Measurements from ENCODE around the gene MRPL54. TPM values are rescaled to one million over a fixed set of nuclear protein-coding genes. Genes with fewer than 3 reads are reported as not detected.

Gene MRPL54
- total RNA-seq, 1 donor from 2014 or later, result 41.7 TPM

DNA sequence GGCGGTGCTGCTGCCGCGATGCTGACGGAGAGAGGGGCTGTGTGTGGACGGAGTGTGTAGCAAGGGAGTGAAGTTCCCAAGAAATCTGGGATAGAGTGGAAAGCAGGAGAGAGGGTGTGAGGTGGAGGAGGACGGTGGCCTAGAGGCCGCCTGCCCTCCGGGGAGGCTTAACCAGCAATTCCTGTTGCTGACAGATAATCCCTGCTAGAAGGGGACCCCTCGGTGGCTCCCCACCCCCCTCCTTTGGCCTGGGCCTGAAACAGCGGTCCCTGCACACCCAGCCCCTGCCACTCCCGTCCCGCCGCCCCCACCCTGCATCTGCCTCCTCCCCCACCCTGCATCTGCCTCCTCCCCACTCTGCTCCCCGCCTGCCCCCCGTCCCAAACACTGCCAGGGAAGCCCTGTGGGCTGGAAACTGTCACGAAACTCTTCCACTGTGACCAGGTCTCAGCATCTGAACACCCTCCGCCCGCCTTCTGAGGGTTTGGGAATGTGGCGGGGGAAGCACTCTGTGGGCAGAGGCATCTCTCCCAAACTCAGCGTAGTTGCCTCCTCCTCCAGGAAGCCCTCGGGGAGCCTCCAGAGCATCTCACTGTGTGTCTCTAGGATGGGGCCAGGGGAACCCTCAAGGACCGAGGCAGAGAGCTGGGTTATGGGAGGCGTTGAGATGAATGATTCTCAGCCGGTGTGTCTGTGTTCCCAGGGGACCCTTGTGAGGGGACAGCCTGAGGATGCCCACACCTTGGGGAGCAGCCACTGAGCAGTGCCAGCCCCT is 40.8 kb downstream of the MRPL54 start:
- Mint-ChIP-seq H3K27me3 (ENCODE audit: low read depth) (peaks cover 47% of the 10 kb centered on the region), H3K9me3 (no peaks in the 10 kb centered on the region), H3K4me1 (no peaks in the 10 kb centered on the region), H3K27ac (ENCODE audit: unreplicated experiment) (no peak overlapping the region), H3K4me3 (no peak overlapping the region), H3K36me3 (ENCODE audit: low read depth) (no peaks in the 10 kb centered on the region)
- DNase-seq (ENCODE audit: low read depth, low spot score), result no peak
- TF ChIP-seq, protein P1, sequence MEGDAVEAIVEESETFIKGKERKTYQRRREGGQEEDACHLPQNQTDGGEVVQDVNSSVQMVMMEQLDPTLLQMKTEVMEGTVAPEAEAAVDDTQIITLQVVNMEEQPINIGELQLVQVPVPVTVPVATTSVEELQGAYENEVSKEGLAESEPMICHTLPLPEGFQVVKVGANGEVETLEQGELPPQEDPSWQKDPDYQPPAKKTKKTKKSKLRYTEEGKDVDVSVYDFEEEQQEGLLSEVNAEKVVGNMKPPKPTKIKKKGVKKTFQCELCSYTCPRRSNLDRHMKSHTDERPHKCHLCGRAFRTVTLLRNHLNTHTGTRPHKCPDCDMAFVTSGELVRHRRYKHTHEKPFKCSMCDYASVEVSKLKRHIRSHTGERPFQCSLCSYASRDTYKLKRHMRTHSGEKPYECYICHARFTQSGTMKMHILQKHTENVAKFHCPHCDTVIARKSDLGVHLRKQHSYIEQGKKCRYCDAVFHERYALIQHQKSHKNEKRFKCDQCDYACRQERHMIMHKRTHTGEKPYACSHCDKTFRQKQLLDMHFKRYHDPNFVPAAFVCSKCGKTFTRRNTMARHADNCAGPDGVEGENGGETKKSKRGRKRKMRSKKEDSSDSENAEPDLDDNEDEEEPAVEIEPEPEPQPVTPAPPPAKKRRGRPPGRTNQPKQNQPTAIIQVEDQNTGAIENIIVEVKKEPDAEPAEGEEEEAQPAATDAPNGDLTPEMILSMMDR (conservative IDR thresholded peaks at IDR 0.05), result no peak

DNA sequence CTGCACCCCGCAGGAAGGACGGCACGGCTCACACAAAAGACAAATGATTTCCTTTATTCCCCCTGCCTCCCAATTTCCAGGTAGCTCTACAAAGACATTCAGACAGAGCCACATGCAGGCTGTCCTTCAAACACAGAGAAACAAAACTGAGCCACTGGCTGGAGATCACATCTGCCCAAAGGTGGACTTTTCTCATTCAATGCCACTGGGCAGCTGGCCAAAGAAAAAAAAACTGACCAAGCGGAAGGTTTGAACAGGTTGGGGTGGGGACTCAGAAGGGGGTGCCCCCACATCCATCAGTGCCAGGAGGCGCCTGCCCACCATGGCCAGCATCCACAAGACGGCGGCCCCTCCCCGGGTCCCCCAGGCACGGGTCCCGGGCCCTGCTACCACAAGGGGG is 41.5 kb downstream of the MRPL54 start:
- H3K36me3 Mint-ChIP-seq (ENCODE audit: low read depth), result no peaks in the 10 kb centered on the region
- no peak overlapping the region for H3K4me3 Mint-ChIP-seq
- no peaks in the 10 kb centered on the region for H3K9me3 Mint-ChIP-seq
- no peak for DNase-seq (ENCODE audit: low read depth, low spot score)
- no peak overlapping the region for H3K27ac Mint-ChIP-seq (ENCODE audit: unreplicated experiment)
- TF ChIP-seq, protein P1 (conservative IDR thresholded peaks at IDR 0.05), result no peak
- H3K27me3 Mint-ChIP-seq (ENCODE audit: low read depth), result peaks cover 45% of the 10 kb centered on the region
- H3K4me1 Mint-ChIP-seq, result no peaks in the 10 kb centered on the region

DNA sequence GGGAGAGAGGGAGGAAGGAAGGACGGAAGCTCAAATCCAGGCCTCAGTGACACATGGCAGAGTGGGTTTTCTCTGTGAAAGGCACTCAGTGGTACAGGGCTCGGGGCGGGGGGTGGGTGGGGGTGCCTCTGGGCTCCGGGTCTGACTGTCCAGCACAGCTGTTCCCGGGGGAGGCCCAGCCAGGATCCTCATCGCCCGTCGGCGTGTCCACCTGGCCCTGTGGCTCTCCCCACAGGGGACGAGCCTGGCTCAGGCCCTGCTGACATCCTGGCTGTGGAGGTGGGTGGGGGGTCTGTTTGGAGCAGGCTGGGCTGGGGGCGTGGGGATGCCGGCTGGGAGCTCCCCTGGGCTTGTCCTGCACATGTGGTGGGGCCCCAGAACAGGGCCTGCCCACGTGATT is 41.9 kb downstream of the MRPL54 start:
- TF ChIP-seq, protein P1 (conservative IDR thresholded peaks at IDR 0.05), result no peak
- Mint-ChIP-seq H3K27ac (ENCODE audit: unreplicated experiment) (no peak overlapping the region), H3K27me3 (ENCODE audit: low read depth) (peaks cover 41% of the 10 kb centered on the region), H3K36me3 (ENCODE audit: low read depth) (no peaks in the 10 kb centered on the region), H3K4me3 (no peak overlapping the region), H3K4me1 (no peaks in the 10 kb centered on the region), H3K9me3 (no peaks in the 10 kb centered on the region)
- no peak for DNase-seq (ENCODE audit: low read depth, low spot score)

DNA sequence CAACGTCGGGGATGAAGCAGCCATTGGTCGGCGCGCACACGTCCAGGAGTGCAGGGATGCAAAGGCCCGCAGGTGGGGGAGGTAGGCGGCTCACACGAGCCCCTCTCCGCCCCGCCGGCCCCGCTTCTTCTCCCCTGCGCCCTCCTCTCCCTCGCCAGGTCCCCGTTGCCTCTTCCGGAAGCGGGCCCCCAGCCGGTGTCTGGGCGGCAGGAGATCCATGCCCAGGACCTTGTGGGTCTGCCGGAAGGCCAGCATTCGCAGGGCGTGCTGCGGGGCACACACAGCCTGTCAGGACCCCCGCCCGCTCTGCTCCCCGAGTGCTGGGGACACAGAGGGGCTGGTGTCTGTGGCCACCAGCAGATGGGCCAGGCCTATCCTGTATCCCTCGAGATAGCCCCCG is 43.4 kb downstream of the MRPL54 start:
- Mint-ChIP-seq H3K36me3 (ENCODE audit: low read depth) (no peaks in the 10 kb centered on the region), H3K27ac (ENCODE audit: unreplicated experiment) (no peak overlapping the region), H3K4me1 (no peaks in the 10 kb centered on the region), H3K4me3 (no peak overlapping the region), H3K9me3 (no peaks in the 10 kb centered on the region), H3K27me3 (ENCODE audit: low read depth) (peaks cover 27% of the 10 kb centered on the region)
- TF ChIP-seq, protein P1 (conservative IDR thresholded peaks at IDR 0.05), result no peak
- DNase-seq (ENCODE audit: low read depth, low spot score), result no peak

DNA sequence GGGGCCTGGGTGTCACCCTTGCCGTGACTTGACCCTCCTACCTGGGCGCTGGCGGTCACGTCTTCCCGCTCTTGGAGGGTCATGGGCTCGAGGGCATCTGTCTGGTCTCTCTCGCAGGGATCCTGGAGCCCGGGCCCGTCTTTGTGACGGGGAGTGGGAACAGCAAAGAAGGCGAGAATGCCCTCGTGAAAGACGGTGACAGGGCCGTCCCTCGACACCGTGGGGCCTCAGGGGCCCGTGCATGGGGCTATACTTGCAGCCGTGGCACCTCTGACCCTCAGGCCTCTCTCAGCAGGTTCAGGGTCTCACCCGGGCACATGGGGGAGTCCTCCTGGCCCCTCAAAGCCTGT is 44.6 kb downstream of the MRPL54 start:
- H3K9me3 Mint-ChIP-seq, result no peaks in the 10 kb centered on the region
- TF ChIP-seq, protein P1 (conservative IDR thresholded peaks at IDR 0.05), result no peak

More for the DNA sequence above, 44.6 kb downstream of the MRPL54 start:
- no peaks in the 10 kb centered on the region for H3K36me3 Mint-ChIP-seq (ENCODE audit: low read depth)
- no peak overlapping the region for H3K4me3 Mint-ChIP-seq
- H3K4me1 Mint-ChIP-seq, result no peaks in the 10 kb centered on the region
- no peak overlapping the region for H3K27ac Mint-ChIP-seq (ENCODE audit: unreplicated experiment)
- H3K27me3 Mint-ChIP-seq (ENCODE audit: low read depth), result peaks cover 14% of the 10 kb centered on the region
- no peak for DNase-seq (ENCODE audit: low read depth, low spot score)

Measured in neural crest cell (in vitro differentiated cells).